GM12865 (cell line): ENCODE data around the gene SORCS3.

ENCODE experiments used
- DNase-seq: peaks from one replicate; pipeline ENCODE4 v3.0.0; 2010; ENCODE audit warnings: low read depth
- H3K4me3 ChIP-seq: 2 replicates; pipeline ENCODE4 v1.5.1; 2011; ENCODE audit warnings: mild to moderate bottlenecking, low read depth, low read length, control low read depth
- CTCF ChIP-seq: IDR thresholded peaks from 2 replicates; pipeline ENCODE4 v1.5.1; 2011; ENCODE audit warnings: low read length, control low read depth, low read depth, inconsistent platforms; ENCODE audit not compliant: insufficient read depth; ENCODE audit errors: missing control alignments

Gene SORCS3

GRCh38 chr10:105150259-105150880 lies 509.3 kb downstream of the SORCS3 start:
- H3K4me3 ChIP-seq = no peak overlapping the region
- no peak for TF ChIP-seq CTCF
- no peak for DNase-seq

GRCh38 chr10:105154736-105155135 lies 513.6 kb downstream of the SORCS3 start:
- DNase-seq = no peak
- no peak for TF ChIP-seq CTCF
- no peak overlapping the region for H3K4me3 ChIP-seq

GRCh38 chr10:105159268-105159667 lies 518.2 kb downstream of the SORCS3 start:
- no peak overlapping the region for H3K4me3 ChIP-seq
- TF ChIP-seq CTCF = no peak
- no peak for DNase-seq

- TF ChIP-seq CTCF = no peak
- DNase-seq = no peak
- H3K4me3 ChIP-seq = no peak overlapping the region
These were observed 520.1 kb downstream of the SORCS3 start for GRCh38 chr10:105161149-105161548.

- DNase-seq = no peak
- no peak for TF ChIP-seq CTCF
- no peak overlapping the region for H3K4me3 ChIP-seq
These were observed 520.7 kb downstream of the SORCS3 start for GRCh38 chr10:105161767-105162166.

DNA sequence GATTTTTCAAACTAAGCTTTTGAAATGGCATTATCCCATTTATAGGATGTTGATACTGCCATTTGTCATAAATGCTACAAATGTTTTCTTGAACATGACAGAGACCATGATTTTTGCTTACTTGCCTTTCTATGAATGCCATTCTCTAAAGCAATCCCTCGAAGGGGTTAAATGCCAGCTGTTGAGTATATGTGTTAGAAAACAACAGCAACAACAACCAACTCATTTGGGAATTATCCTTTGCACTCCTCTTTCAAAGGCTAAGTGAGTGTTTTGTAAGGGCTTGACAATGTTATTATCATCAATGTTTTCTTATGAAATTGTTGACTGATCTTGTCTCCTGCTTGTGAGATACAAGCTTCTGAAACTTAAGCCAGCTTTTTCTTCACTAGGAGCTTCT lies 529.4 kb downstream of the SORCS3 start:
- no peak for TF ChIP-seq CTCF
- no peak overlapping the region for H3K4me3 ChIP-seq
- DNase-seq = no peak

DNA sequence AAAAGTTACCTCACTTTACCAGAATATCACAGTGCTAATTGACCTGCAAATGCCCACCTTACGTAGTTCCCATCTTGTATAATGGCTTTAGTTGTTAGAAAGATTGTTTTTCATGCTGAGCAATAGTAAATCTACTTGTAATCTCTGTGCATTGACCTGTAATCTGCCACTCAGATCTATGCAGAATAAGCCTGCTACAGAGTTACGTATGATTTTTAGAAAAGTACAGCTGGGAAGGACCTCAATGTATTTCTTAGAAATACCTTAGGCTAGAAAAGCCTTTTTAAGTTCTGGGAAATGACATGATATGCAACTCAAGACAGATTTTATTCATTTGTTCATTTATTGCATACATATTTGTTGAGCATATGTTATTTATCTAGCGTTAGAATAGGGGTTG lies 530.9 kb downstream of the SORCS3 start:
- no peak for DNase-seq
- H3K4me3 ChIP-seq = no peak overlapping the region
- no peak for TF ChIP-seq CTCF
